ENCODE data around the gene USP44.

The USP44 gene

DNA sequence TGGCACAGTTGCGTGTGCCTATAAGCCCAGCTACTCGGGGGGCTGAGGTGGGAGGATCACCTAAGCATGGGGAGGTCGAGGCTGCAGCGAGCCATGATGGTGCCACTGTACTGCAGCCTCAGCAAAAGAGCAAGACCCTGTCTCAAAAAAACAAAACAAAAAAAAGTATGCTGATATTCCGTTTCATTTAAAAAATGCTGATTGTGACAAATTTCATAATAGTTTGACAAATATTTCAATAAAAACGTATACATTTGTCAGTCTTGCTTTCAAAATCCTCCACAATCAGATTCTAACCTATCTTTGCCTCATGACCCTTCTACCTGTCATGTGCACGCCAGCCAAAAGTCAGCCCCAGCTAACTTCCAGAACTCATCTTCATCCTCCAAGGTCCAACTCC is 9.8 kb downstream of the USP44 start:
- Mint-ChIP-seq H3K4me3 (no peak overlapping the region), H3K36me3 (no peaks in the 10 kb centered on the region), H3K9me3 (no peaks in the 10 kb centered on the region), H3K27me3 (no peaks in the 10 kb centered on the region), H3K27ac (no peak overlapping the region), H3K4me1 (peaks cover 1% of the 10 kb centered on the region)
- CTCF ChIA-PET, result no interaction called here
- DNase-seq, result no peak

GRCh38 chr12:95538656-95539055 is 12.6 kb downstream of the USP44 start:
- Mint-ChIP-seq H3K4me1 (no peaks in the 10 kb centered on the region), H3K27ac (no peak overlapping the region)

DNA sequence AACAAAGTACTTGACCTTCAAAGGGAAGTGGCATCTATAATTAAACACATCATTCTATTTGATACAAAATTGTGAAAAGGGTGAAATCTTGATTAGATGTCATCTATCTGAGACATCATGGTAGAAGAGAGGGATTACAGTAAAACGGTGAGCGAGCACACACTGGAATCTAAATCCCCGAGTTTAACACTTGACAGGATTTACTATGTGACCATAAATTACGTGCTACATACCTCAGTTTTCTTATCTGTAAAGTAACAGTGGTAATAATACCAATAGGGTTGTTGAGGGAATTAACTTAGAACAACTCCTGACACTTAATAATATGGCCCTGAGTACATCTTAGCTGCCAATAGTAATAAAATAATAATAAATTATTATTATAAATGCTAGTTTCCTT is 13.3 kb downstream of the USP44 start:
- CTCF ChIA-PET, result interaction anchor here (3.2 kb wide), 1 partner anchor 421 kb away, joined by 14 read pairs; no protein-coding TSS in a partner anchor

More at GRCh38 chr12:95538656-95539055, 12.6 kb downstream of the USP44 start:
- no peaks in the 10 kb centered on the region for H3K9me3 Mint-ChIP-seq
- H3K36me3 Mint-ChIP-seq, result no peaks in the 10 kb centered on the region
- no peaks in the 10 kb centered on the region for H3K27me3 Mint-ChIP-seq
- CTCF ChIA-PET, result interaction anchor here (3.2 kb wide), 1 partner anchor 421 kb away, joined by 14 read pairs; no protein-coding TSS in a partner anchor
- no peak overlapping the region for H3K4me3 Mint-ChIP-seq
- no peak for DNase-seq

DNA sequence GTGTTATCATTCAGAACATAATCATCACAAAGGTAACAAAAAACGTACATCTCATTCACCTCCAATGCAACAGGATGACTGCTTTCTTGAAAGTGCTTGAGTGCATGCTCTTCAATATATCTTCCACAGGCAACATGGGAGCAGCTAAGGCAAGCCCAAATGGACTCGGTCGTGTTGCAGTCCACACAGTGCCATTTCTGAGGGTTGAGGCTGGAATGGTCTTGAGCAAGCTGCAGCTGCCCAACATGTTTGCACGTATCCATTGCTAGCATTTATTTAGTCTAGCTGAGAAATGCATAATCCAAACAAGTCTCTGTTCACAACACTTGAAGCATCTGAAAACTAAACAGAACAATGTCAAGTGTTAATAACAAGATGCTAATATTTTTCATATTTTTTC is 17.3 kb downstream of the USP44 start:
- Mint-ChIP-seq H3K4me1 (no peaks in the 10 kb centered on the region), H3K4me3 (no peak overlapping the region), H3K9me3 (no peaks in the 10 kb centered on the region), H3K27ac (no peak overlapping the region), H3K27me3 (no peaks in the 10 kb centered on the region), H3K36me3 (no peaks in the 10 kb centered on the region)
- CTCF ChIA-PET, result interaction anchor here (0.6 to 4.5 kb wide), 22 partner anchors 8 to 930 kb away, joined by 3 to 54 read pairs (median 4); partner anchors contain the start of genes FGD6 and VEZT
- no peak for DNase-seq

More for the DNA sequence above, 13.3 kb downstream of the USP44 start:
- H3K27me3 Mint-ChIP-seq, result no peaks in the 10 kb centered on the region
- H3K27ac Mint-ChIP-seq, result no peak overlapping the region
- no peak overlapping the region for H3K4me3 Mint-ChIP-seq
- H3K4me1 Mint-ChIP-seq, result no peaks in the 10 kb centered on the region
- no peaks in the 10 kb centered on the region for H3K9me3 Mint-ChIP-seq
- no peaks in the 10 kb centered on the region for H3K36me3 Mint-ChIP-seq
- DNase-seq, result no peak

GRCh38 chr12:95532851-95533250 is 18.4 kb downstream of the USP44 start:
- H3K4me3 Mint-ChIP-seq, result no peak overlapping the region
- CTCF ChIA-PET, result interaction anchor here (0.8 to 4.5 kb wide), 4 partner anchors 11 to 416 kb away, joined by 3 to 54 read pairs (median 3); partner anchors contain the start of gene METAP2
- no peak overlapping the region for H3K27ac Mint-ChIP-seq
- DNase-seq, result no peak
- H3K4me1 Mint-ChIP-seq, result peaks cover 4% of the 10 kb centered on the region
- no peaks in the 10 kb centered on the region for H3K27me3 Mint-ChIP-seq
- no peaks in the 10 kb centered on the region for H3K9me3 Mint-ChIP-seq
- no peaks in the 10 kb centered on the region for H3K36me3 Mint-ChIP-seq

DNA sequence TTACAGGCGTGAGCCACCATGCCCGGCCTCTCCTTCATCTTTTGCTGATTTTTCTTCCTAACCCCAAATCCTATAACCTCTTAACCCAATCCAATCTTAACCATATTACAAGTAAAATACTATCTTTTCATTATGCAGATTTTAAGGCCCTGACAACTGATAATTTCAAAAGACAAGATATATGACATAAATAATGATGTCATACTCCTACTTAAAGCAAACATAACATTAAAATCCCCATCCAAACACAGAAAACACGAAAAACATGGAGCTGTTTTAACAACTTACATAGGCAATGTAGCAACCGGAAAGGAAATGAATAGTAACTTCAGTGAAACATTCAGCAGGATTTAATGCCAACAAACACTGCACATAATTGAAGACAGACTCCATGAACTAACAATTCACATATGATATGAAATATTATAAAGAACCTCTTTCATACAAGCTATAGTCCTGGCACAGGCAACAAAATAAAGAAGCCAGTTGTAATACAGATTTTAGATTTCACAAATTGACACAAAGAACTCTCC is 21.5 kb downstream of the USP44 start:
- H3K4me3 Mint-ChIP-seq, result no peak overlapping the region
- no peaks in the 10 kb centered on the region for H3K36me3 Mint-ChIP-seq
- CTCF ChIA-PET, result interaction anchor here (0.6 kb wide), 1 partner anchor 408 kb away, joined by 3 read pairs; no protein-coding TSS in a partner anchor
- peaks cover 4% of the 10 kb centered on the region for H3K4me1 Mint-ChIP-seq
- DNase-seq, result no peak
- no peaks in the 10 kb centered on the region for H3K9me3 Mint-ChIP-seq
- H3K27ac Mint-ChIP-seq, result no peak overlapping the region
- no peaks in the 10 kb centered on the region for H3K27me3 Mint-ChIP-seq

GRCh38 chr12:95528431-95528830 is 22.8 kb downstream of the USP44 start:
- H3K9me3 Mint-ChIP-seq, result no peaks in the 10 kb centered on the region
- H3K36me3 Mint-ChIP-seq, result no peaks in the 10 kb centered on the region
- no peak overlapping the region for H3K4me3 Mint-ChIP-seq
- peaks cover 4% of the 10 kb centered on the region for H3K4me1 Mint-ChIP-seq
- no peaks in the 10 kb centered on the region for H3K27me3 Mint-ChIP-seq
- CTCF ChIA-PET, result interaction anchor here (1.1 kb wide), 1 partner anchor 411 kb away, joined by 4 read pairs; no protein-coding TSS in a partner anchor
- no peak overlapping the region for H3K27ac Mint-ChIP-seq
- DNase-seq, result no peak

DNA sequence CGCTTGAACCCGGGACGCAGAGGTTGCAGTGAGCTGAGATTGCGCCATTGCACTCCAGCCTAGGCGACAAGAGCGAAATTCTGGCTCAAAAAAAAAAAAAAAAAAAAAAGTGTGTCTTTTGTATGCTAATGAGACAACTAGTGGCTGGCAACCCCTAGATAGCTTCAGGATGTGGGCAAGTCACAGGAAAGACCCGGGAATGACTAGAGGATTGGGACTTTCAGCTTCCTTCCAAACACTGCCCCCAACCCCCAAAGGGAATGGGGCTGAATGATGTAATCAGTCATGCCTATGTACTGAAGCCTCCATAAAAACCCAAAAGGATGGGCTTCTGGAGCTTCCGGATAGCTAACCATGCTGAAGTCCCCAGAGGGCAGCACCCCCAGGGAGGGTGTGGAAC is 28.6 kb downstream of the USP44 start:
- no peak overlapping the region for H3K4me3 Mint-ChIP-seq
- H3K27me3 Mint-ChIP-seq, result no peaks in the 10 kb centered on the region
- H3K27ac Mint-ChIP-seq, result no peak overlapping the region
- no peak for DNase-seq
- no peaks in the 10 kb centered on the region for H3K9me3 Mint-ChIP-seq
- CTCF ChIA-PET, result interaction anchor here (0.6 kb wide), 1 partner anchor 55 kb away, joined by 3 read pairs; no protein-coding TSS in a partner anchor
- no peaks in the 10 kb centered on the region for H3K4me1 Mint-ChIP-seq
- H3K36me3 Mint-ChIP-seq, result peaks cover 1% of the 10 kb centered on the region

DNA sequence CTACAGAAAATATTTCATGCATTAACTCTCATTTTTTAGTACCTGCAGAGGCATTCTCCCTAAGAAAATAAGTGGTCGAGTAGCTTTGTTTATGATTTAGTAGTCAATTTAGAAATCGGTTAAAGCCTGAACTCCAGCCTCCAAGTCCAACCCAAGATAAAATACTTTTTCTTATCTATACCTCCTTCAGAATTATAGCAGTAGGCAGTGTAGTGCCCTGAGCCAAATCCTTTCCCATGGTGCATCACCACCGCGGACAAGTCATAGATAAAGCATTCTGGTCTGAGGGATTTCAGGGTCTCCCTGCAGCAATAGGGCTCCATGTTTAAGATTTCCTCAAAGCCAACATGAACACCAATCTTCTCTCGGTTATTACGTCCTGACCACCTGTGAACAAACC is 30.5 kb downstream of the USP44 start:
- CTCF ChIA-PET, result interaction anchor here (1.2 kb wide), 1 partner anchor 12 kb away, joined by 3 read pairs; no protein-coding TSS in a partner anchor
- Mint-ChIP-seq H3K4me3 (no peak overlapping the region), H3K27me3 (no peaks in the 10 kb centered on the region), H3K36me3 (peaks cover 1% of the 10 kb centered on the region), H3K4me1 (no peaks in the 10 kb centered on the region), H3K27ac (no peak overlapping the region), H3K9me3 (no peaks in the 10 kb centered on the region)
- no peak for DNase-seq

- no peak for DNase-seq
- H3K4me3 Mint-ChIP-seq, result no peak overlapping the region
- no peaks in the 10 kb centered on the region for H3K27me3 Mint-ChIP-seq
- H3K36me3 Mint-ChIP-seq, result peaks cover 11% of the 10 kb centered on the region
- H3K27ac Mint-ChIP-seq, result no peak overlapping the region
- CTCF ChIA-PET, result no interaction called here
- no peaks in the 10 kb centered on the region for H3K4me1 Mint-ChIP-seq
- no peaks in the 10 kb centered on the region for H3K9me3 Mint-ChIP-seq
Observed at GRCh38 chr12:95518944-95519343, 32.3 kb downstream of the USP44 start.

DNA sequence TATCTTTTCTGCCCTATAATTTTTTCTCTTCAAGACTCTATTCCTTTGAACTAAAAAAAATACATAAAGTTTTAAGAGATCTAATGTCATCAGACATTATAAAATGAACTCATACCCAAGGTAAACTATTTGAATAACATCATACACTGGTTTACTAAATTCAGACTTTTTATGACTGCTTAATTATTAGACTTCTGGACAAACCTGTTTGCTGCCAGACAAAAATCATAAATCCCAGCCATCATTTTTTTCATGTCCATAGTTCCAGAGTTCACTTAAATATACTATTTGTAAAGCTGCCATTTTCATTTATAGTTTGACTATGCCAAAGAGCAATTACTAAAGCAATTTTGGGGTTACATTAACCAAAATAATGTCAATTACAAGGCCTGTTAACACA is 34.0 kb downstream of the USP44 start:
- H3K4me1 Mint-ChIP-seq, result no peaks in the 10 kb centered on the region
- H3K9me3 Mint-ChIP-seq, result no peaks in the 10 kb centered on the region
- CTCF ChIA-PET, result interaction anchor here (0.6 kb wide), 1 partner anchor 17 kb away, joined by 3 read pairs; no protein-coding TSS in a partner anchor
- peaks cover 23% of the 10 kb centered on the region for H3K36me3 Mint-ChIP-seq
- H3K4me3 Mint-ChIP-seq, result no peak overlapping the region
- DNase-seq, result no peak
- H3K27ac Mint-ChIP-seq, result no peak overlapping the region
- H3K27me3 Mint-ChIP-seq, result no peaks in the 10 kb centered on the region

- no peak for DNase-seq
- Mint-ChIP-seq H3K4me1 (no peaks in the 10 kb centered on the region), H3K36me3 (peaks cover 27% of the 10 kb centered on the region), H3K4me3 (no peak overlapping the region), H3K27ac (no peak overlapping the region), H3K27me3 (no peaks in the 10 kb centered on the region), H3K9me3 (no peaks in the 10 kb centered on the region)
- CTCF ChIA-PET, result interaction anchor here (0.6 kb wide), 1 partner anchor 18 kb away, joined by 3 read pairs; no protein-coding TSS in a partner anchor
Observed at GRCh38 chr12:95516757-95517156, 34.5 kb downstream of the USP44 start.

GRCh38 chr12:95515197-95515596 is 36.1 kb downstream of the USP44 start:
- Mint-ChIP-seq H3K4me1 (no peaks in the 10 kb centered on the region), H3K4me3 (no peak overlapping the region), H3K27me3 (no peaks in the 10 kb centered on the region), H3K27ac (no peak overlapping the region), H3K36me3 (peaks cover 33% of the 10 kb centered on the region), H3K9me3 (no peaks in the 10 kb centered on the region)
- CTCF ChIA-PET, result interaction anchor here (0.8 to 1.3 kb wide), 2 partner anchors 13 to 19 kb away, joined by 3 to 4 read pairs; no protein-coding TSS in a partner anchor
- DNase-seq, result no peak

DNA sequence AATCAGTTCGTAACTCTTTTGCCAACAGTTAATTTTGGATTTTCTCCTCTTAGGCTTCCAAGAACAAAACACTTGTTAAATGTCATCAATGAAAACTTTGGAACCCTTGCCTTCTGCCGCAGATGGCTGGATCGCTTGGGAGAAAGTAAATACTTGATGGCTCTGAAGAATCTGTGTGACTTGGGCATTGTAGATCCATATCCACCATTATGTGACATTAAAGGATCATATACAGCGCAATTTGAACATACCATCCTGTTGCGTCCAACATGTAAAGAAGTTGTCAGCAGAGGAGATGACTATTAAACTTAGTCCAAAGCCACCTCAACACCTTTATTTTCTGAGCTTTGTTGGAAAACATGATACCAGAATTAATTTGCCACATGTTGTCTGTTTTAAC is 37.7 kb downstream of the USP44 start:
- CTCF ChIA-PET, result interaction anchor here (0.6 kb wide), 1 partner anchor 427 kb away, joined by 3 read pairs; no protein-coding TSS in a partner anchor
- H3K27ac Mint-ChIP-seq, result no peak overlapping the region
- H3K4me1 Mint-ChIP-seq, result no peaks in the 10 kb centered on the region
- H3K27me3 Mint-ChIP-seq, result no peaks in the 10 kb centered on the region
- H3K9me3 Mint-ChIP-seq, result no peaks in the 10 kb centered on the region
- H3K4me3 Mint-ChIP-seq, result no peak overlapping the region
- no peak for DNase-seq
- peaks cover 40% of the 10 kb centered on the region for H3K36me3 Mint-ChIP-seq

DNA sequence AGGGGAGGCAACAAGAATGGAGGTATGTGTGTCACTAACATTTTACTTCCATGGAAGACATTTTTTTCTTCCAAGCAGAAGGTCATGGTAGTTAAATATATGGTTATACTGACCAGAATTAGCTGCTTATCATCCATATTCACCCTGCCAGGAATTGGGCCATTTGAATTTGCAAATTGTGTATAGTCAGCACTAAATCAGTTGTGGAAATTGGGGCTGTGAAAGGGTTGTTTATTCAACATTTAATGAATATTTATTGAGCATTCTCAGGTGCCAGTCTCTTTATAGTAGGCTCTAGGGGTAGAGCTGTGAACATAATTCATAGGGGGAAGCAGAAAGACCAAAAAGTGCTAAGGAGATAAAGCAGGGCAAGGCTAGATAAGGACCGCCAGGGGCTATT is 39.3 kb downstream of the USP44 start:
- no peaks in the 10 kb centered on the region for H3K27me3 Mint-ChIP-seq
- no peak overlapping the region for H3K4me3 Mint-ChIP-seq
- H3K27ac Mint-ChIP-seq, result no peak overlapping the region
- H3K9me3 Mint-ChIP-seq, result no peaks in the 10 kb centered on the region
- no peak for DNase-seq
- no peaks in the 10 kb centered on the region for H3K4me1 Mint-ChIP-seq
- CTCF ChIA-PET, result no interaction called here
- H3K36me3 Mint-ChIP-seq, result peaks cover 42% of the 10 kb centered on the region
